ENCODE results near the gene SNX1. TPM values are rescaled to one million over a fixed set of nuclear protein-coding genes. Genes with fewer than 3 reads are reported as not detected.

SNX1 gene
- total RNA-seq, 4 donors from 2014 or later = 104 to 125 (median 120) TPM

DNA sequence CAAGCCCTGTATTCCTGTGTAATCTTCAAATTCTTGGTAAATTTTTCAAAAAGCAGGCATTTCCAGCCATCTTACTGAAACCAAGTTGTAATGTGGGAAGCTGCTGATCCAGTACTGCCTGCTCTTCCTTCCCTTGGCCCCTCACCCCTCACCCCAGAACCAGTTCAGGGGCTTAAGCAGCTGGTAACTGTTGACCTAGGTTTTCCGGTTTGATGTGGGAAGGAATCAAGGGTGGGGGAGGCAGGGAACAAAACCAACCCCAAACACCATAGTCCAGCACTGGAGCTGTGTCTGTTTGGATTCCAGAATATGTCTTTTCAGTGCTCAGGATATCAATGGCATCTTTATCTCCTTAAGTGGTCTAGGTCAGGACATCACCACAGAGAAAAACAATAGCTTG lies 26.7 kb downstream of the SNX1 start:
- DNase-seq (ENCODE audit: low spot score) (no peak), ATAC-seq (ENCODE audit: low FRiP score) (no peak)
- TF ChIP-seq, protein P1, sequence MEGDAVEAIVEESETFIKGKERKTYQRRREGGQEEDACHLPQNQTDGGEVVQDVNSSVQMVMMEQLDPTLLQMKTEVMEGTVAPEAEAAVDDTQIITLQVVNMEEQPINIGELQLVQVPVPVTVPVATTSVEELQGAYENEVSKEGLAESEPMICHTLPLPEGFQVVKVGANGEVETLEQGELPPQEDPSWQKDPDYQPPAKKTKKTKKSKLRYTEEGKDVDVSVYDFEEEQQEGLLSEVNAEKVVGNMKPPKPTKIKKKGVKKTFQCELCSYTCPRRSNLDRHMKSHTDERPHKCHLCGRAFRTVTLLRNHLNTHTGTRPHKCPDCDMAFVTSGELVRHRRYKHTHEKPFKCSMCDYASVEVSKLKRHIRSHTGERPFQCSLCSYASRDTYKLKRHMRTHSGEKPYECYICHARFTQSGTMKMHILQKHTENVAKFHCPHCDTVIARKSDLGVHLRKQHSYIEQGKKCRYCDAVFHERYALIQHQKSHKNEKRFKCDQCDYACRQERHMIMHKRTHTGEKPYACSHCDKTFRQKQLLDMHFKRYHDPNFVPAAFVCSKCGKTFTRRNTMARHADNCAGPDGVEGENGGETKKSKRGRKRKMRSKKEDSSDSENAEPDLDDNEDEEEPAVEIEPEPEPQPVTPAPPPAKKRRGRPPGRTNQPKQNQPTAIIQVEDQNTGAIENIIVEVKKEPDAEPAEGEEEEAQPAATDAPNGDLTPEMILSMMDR (IDR thresholded peaks at IDR 0.05) = no peak

DNA sequence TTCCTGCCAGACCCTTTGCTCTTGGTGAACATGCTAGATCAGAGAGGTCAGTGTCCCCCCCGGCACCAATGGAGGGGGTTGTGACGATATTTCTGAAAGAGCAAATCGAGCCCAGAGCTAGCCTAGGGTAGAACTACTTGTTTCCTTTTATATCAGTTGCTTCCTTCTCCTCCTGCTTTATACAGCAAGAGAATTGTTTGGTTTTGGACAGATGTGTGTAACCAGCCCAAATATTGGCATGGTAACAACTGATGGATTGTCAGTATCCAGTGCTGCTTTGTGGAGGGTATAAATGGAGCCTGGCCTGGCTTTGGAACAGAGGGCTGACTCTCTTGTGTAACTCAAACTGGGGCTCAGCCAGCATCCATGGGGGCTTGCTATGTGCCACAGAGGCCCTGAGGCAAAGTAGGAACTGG lies 27.2 kb downstream of the SNX1 start:
- no peak for DNase-seq (ENCODE audit: low spot score)

DNA sequence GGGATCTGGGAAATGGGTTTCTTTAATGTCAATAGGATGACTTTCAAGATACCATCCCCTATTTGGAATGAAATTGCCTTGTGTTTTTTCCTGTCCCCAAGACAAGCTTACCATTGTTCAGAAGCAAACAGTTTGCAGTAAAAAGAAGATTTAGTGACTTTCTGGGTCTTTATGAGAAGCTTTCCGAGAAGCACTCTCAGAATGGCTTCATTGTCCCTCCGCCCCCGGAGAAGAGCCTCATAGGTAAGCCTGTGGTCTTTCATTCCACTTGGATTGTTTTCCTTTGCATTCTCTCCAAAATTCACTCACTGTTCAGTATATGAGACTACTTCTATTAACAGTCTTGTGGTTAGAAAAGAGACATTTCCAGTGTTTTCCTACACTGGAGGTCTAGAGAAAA lies 30.2 kb downstream of the SNX1 start:
- TF ChIP-seq, protein P1 (IDR thresholded peaks at IDR 0.05) = no peak
- DNase-seq (ENCODE audit: low spot score) (no peak), ATAC-seq (ENCODE audit: low FRiP score) (no peak)

More for the DNA sequence above, 27.2 kb downstream of the SNX1 start:
- TF ChIP-seq, protein P1 (IDR thresholded peaks at IDR 0.05) = no peak
- ATAC-seq (ENCODE audit: low FRiP score) = no peak

DNA sequence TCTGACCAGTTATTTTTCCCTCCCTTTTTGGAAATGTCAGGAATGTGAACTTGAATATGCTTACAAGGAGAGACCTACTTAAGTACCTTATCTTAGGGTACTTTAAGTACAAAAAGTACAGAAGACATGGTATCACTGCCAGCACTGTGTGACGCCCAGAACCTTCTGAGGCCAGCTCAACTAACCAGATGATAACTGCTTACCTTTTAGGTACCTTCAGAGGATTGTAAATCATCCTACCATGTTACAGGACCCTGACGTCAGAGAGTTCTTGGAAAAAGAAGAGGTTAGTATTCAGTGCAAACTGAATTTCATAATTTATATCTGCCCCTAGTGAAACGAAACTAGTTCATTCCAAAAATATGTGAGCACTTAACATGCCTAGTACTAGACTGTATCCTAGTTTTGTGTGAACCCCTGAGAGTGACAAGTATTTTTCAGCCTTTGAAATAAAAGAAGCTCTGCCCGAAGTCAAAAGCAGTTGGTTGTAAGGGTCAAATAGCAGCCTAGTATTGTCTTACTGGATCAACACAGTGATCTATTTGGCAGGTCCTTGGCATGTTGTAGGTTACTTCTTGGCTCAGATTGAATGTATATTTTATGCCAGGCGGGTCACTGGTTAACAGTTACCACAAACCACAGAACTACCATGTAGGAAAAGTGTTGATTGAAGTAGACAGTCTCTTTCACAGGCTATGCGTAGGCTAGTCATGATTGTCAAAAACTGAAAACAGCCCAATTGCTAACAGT lies 31.9 kb downstream of the SNX1 start:
- ATAC-seq (ENCODE audit: low FRiP score) = peak; percentile 89
- TF ChIP-seq, protein P1 (IDR thresholded peaks at IDR 0.05) = no peak
- DNase-seq (ENCODE audit: low spot score) = no peak

DNA sequence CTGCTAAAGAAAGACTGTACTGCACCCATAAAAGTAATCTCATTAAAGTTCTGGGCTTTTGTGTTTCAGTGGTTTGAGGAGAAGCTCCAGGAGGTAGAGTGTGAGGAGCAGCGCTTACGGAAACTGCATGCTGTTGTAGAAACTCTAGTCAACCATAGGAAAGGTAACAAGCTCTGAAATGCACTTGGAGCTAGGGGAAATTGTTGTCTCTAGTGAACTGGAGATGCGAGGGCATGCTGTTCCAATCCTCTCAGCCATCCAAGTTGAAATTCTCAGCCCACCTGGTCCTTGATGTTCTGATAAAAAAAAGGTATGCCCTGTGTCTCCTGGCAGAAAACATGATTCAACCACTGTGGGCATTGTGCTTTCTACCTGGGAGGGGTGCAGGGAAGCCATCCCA lies 34.4 kb downstream of the SNX1 start:
- no peak for DNase-seq (ENCODE audit: low spot score)
- TF ChIP-seq, protein P1 (IDR thresholded peaks at IDR 0.05) = no peak
- ATAC-seq (ENCODE audit: low FRiP score) = no peak

DNA sequence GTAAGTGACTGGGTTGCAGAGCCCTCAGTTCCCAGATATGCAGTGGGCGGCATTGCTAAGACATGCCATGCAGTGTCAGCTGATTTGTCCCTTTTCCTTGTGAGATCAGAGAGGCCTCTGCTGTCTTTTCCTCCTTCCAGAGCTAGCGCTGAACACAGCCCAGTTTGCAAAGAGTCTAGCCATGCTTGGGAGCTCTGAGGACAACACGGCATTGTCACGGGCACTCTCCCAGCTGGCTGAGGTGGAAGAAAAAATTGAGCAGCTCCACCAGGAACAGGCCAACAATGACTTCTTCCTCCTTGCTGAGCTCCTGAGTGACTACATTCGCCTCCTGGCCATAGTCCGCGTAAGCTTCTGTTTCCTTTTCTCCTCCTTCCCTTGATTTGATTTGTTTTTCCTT lies 35.8 kb downstream of the SNX1 start:
- ATAC-seq (ENCODE audit: low FRiP score) (no peak), DNase-seq (ENCODE audit: low spot score) (no peak)
- TF ChIP-seq, protein P1 (IDR thresholded peaks at IDR 0.05) = no peak

DNA sequence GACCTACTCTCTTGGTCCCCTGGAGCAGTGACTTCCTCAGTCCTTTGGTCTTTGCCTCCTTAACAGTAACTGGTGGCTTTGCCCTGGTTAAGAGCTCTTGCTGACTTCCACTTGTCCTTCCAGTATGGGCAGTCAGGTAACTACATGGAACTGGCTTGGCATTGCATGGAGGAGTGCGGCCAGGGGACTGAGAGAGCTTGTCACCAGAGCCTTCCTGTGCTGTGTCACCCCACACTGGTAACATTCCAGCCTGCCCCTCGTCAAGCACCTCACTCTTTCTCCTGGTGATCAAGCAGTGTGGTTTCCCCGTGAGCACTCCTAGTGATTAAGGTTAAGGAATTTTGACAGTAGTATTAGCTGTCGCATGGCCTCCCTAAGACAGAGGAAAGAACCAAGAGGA lies 36.4 kb downstream of the SNX1 start:
- ATAC-seq (ENCODE audit: low FRiP score) = no peak
- TF ChIP-seq, protein P1 (IDR thresholded peaks at IDR 0.05) = no peak
- no peak for DNase-seq (ENCODE audit: low spot score)

Data from omental fat pad (tissue), 4 donors.